Measurements from ENCODE around the gene LAMB4. TPM values are rescaled to one million over a fixed set of nuclear protein-coding genes. Genes with fewer than 3 reads are reported as not detected.

Gene LAMB4
- total and polyA plus RNA-seq, 2 of the 4 experiments (the other 2 are of a cell fraction) = 0.12 to 0.18 TPM

DNA sequence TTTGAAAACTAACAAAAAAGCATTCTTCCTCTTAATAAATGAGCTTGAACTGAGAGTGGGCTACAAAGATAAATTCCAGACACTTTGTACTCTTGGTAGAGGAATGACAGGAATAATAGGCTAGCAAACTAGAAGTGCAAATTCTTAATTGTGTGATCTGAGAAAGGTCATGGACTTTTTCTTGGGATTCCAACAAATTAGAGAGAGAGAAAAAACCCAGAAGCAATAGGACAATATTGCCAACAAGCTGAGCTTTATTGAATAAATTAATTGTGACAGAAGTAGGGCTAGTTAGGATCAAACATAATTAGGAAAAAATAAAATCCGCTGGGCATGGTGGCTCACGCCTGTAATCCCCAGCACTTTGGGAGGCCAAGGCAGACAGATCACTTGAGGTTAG is 85.8 kb downstream of the LAMB4 start:
- Histone ChIP-seq H2BK5ac (ENCODE audit: low read depth, low read length, poor library complexity, severe bottlenecking) (no peak overlapping the region), H3K23ac (ENCODE audit: low read depth, low read length) (no peak overlapping the region), H3K4me3 (ENCODE audit: insufficient read depth, low read depth, low read length) (no peak overlapping the region), H3K14ac (replicated peaks; ENCODE audit: low read depth, low read length) (no peak overlapping the region), H3K9ac (ENCODE audit: low read depth, low read length) (no peak overlapping the region), H3K36me3 (ENCODE audit: control insufficient read depth, insufficient read depth, low read length) (no peaks in the 10 kb centered on the region), H4K8ac (ENCODE audit: low read depth in 2 of 2, low read length in 2 of 2) (no peak overlapping the region), H2BK15ac (ENCODE audit: low read depth, low read length) (no peak overlapping the region; the same call in 2 of the 3 replicates), H3K27ac (ENCODE audit: insufficient read depth, low read length) (no peak overlapping the region), H4K5ac (ENCODE audit: low read depth, low read length) (no peak overlapping the region), H4K91ac (ENCODE audit: insufficient read depth, low read depth, low read length) (no peak overlapping the region), H3K4me1 (ENCODE audit: control insufficient read depth, insufficient read depth, low read length) (peaks cover 4% of the 10 kb centered on the region), H3K56ac (ENCODE audit: extremely low read depth, insufficient read depth, low read length) (no peak overlapping the region), H4K20me1 (ENCODE audit: insufficient read depth, low read length) (no peaks in the 10 kb centered on the region), H2AK5ac (ENCODE audit: low read depth, low read length) (no peak overlapping the region), H3K9me3 (ENCODE audit: control insufficient read depth, insufficient read depth, low read length) (no peaks in the 10 kb centered on the region), H3K9me1 (ENCODE audit: insufficient read depth, low read length) (peaks cover 2% of the 10 kb centered on the region; the same call in 1 of the 2 replicates), H2AK9ac (replicated peaks; ENCODE audit: low read depth, low read length, poor library complexity) (no peak overlapping the region), H3K4ac (ENCODE audit: low read depth, low read length) (no peak overlapping the region), H3K79me1 (ENCODE audit: low read depth in 1 of 2, low read length in 2 of 2) (no peaks in the 10 kb centered on the region), H3K4me2 (ENCODE audit: low read depth, low read length) (no peak overlapping the region), H2BK120ac (ENCODE audit: low read depth, low read length) (no peak overlapping the region), H2AFZ (replicated peaks; ENCODE audit: low read length, poor library complexity) (no peak overlapping the region), H2BK20ac (ENCODE audit: low read depth, low read length) (no peak overlapping the region), H3K18ac (ENCODE audit: low read depth, low read length) (no peak overlapping the region), H3K27me3 (ENCODE audit: control insufficient read depth, insufficient read depth, low read length) (no peaks in the 10 kb centered on the region)
- WGBS, 2 experiments (ENCODE audit: extremely low coverage in 2 of 2, insufficient read length in 1 of 2) = no CpG with 5 or more reads among the region's 2 CpGs
- ATAC-seq (ENCODE audit: low read depth) (no peak), DNase-seq (no peak)
- BruUV-seq (replicated peaks) = no TSS peak
- intact Hi-C loops (cut with micrococcal nuclease) (no loop called here), dilution Hi-C loops (cut with HindIII; ENCODE audit: low sequenced_read_pairs, unreplicated experiment) (no loop called here), in situ Hi-C loops (cut with MboI; ENCODE audit: low sequenced_read_pairs) (no loop called here)
- POLR2A ChIA-PET (ENCODE audit: unreplicated experiment) = no interaction called here
- TF ChIP-seq RCOR1 (IDR thresholded peaks at IDR 0.05; ENCODE audit: insufficient replicate concordance, low read length) = no peak
- no peak for TF ChIP-seq RFX5 (IDR thresholded peaks at IDR 0.05; ENCODE audit: low read depth, low read length)
- TF ChIP-seq, protein P1, sequence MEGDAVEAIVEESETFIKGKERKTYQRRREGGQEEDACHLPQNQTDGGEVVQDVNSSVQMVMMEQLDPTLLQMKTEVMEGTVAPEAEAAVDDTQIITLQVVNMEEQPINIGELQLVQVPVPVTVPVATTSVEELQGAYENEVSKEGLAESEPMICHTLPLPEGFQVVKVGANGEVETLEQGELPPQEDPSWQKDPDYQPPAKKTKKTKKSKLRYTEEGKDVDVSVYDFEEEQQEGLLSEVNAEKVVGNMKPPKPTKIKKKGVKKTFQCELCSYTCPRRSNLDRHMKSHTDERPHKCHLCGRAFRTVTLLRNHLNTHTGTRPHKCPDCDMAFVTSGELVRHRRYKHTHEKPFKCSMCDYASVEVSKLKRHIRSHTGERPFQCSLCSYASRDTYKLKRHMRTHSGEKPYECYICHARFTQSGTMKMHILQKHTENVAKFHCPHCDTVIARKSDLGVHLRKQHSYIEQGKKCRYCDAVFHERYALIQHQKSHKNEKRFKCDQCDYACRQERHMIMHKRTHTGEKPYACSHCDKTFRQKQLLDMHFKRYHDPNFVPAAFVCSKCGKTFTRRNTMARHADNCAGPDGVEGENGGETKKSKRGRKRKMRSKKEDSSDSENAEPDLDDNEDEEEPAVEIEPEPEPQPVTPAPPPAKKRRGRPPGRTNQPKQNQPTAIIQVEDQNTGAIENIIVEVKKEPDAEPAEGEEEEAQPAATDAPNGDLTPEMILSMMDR (conservative IDR thresholded peaks at IDR 0.05; ENCODE audit: low read depth, low read length) = no peak
- TF ChIP-seq MAZ (IDR thresholded peaks at IDR 0.05; ENCODE audit: borderline replicate concordance, low read depth, low read length) = no peak
- TF ChIP-seq BHLHE40 (IDR thresholded peaks at IDR 0.05; ENCODE audit: low read depth, low read length) = no peak
- no peak for TF ChIP-seq MXI1 (IDR thresholded peaks at IDR 0.05; ENCODE audit: borderline replicate concordance, low read depth, low read length)
- TF ChIP-seq, protein P2, sequence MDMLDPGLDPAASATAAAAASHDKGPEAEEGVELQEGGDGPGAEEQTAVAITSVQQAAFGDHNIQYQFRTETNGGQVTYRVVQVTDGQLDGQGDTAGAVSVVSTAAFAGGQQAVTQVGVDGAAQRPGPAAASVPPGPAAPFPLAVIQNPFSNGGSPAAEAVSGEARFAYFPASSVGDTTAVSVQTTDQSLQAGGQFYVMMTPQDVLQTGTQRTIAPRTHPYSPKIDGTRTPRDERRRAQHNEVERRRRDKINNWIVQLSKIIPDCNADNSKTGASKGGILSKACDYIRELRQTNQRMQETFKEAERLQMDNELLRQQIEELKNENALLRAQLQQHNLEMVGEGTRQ (IDR thresholded peaks at IDR 0.05; ENCODE audit: low read depth, low read length) = no peak
- no peak for TF ChIP-seq FOS (IDR thresholded peaks at IDR 0.05; ENCODE audit: low read depth, low read length)
- TF ChIP-seq MAFK (IDR thresholded peaks at IDR 0.05; ENCODE audit: low read depth, low read length) = no peak
- no peak for TF ChIP-seq SMC3 (IDR thresholded peaks at IDR 0.05; ENCODE audit: low read depth, low read length)
- CTCF ChIA-PET = no interaction called here
